Measurements from ENCODE around the gene TMEM181.
"Not testable (repeated sequence)": the region's sequence is repeated elsewhere in the genome, so short reads cannot be mapped to it uniquely, and the experiment has no call there.

The TMEM181 gene

GRCh38 chr6:158606011-158606410 lies 46.1 kb downstream of the TMEM181 start:
- H3K9ac ChIP-seq (ENCODE audit: low read depth, low read length); H3K4me1 ChIP-seq (ENCODE audit: insufficient read depth, low read length); H3K9me3 ChIP-seq (ENCODE audit: control insufficient read depth, insufficient read depth, low read length): not testable (repeated sequence)
- peaks cover 11% of the 10 kb centered on the region; the same call in 1 of the 2 replicates for H3K36me3 ChIP-seq (ENCODE audit: insufficient read depth, low read length)

GRCh38 chr6:158606935-158607334 lies 47.0 kb downstream of the TMEM181 start:
- no peak overlapping the region for H3K9ac ChIP-seq (ENCODE audit: low read depth, low read length)
- H3K4me1 ChIP-seq (ENCODE audit: insufficient read depth, low read length): peaks cover 12% of the 10 kb centered on the region
- H3K36me3 ChIP-seq (ENCODE audit: insufficient read depth, low read length): peaks cover 11% of the 10 kb centered on the region; the same call in 1 of the 2 replicates
- no peaks in the 10 kb centered on the region for H3K9me3 ChIP-seq (ENCODE audit: control insufficient read depth, insufficient read depth, low read length)

GRCh38 chr6:158607411-158608170 lies 47.7 kb downstream of the TMEM181 start:
- Histone ChIP-seq H3K9me3 (ENCODE audit: control insufficient read depth, insufficient read depth, low read length) (no peaks in the 10 kb centered on the region), H3K36me3 (ENCODE audit: insufficient read depth, low read length) (peaks cover 13% of the 10 kb centered on the region; the same call in 1 of the 2 replicates), H3K4me1 (ENCODE audit: insufficient read depth, low read length) (peaks cover 19% of the 10 kb centered on the region), H3K9ac (ENCODE audit: low read depth, low read length) (no peak overlapping the region)

GRCh38 chr6:158608221-158608620 lies 48.3 kb downstream of the TMEM181 start:
- H3K9ac ChIP-seq (ENCODE audit: low read depth, low read length): no peak overlapping the region
- H3K9me3 ChIP-seq (ENCODE audit: control insufficient read depth, insufficient read depth, low read length): no peaks in the 10 kb centered on the region
- peaks cover 14% of the 10 kb centered on the region; the same call in 1 of the 2 replicates for H3K36me3 ChIP-seq (ENCODE audit: insufficient read depth, low read length)
- H3K4me1 ChIP-seq (ENCODE audit: insufficient read depth, low read length): peaks cover 19% of the 10 kb centered on the region

GRCh38 chr6:158609455-158610155 lies 49.7 kb downstream of the TMEM181 start:
- Histone ChIP-seq H3K4me1 (ENCODE audit: insufficient read depth, low read length) (peaks cover 19% of the 10 kb centered on the region), H3K36me3 (ENCODE audit: insufficient read depth, low read length) (peaks cover 16% of the 10 kb centered on the region; the same call in 1 of the 2 replicates)

GRCh38 chr6:158610319-158610968 lies 50.6 kb downstream of the TMEM181 start:
- peaks cover 19% of the 10 kb centered on the region for H3K4me1 ChIP-seq (ENCODE audit: insufficient read depth, low read length)
- H3K9me3 ChIP-seq (ENCODE audit: control insufficient read depth, insufficient read depth, low read length): no peaks in the 10 kb centered on the region
- H3K9ac ChIP-seq (ENCODE audit: low read depth, low read length): no peak overlapping the region
- peaks cover 16% of the 10 kb centered on the region; the same call in 1 of the 2 replicates for H3K36me3 ChIP-seq (ENCODE audit: insufficient read depth, low read length)

More at GRCh38 chr6:158609455-158610155, 49.7 kb downstream of the TMEM181 start:
- Histone ChIP-seq H3K9ac (ENCODE audit: low read depth, low read length) (no peak overlapping the region), H3K9me3 (ENCODE audit: control insufficient read depth, insufficient read depth, low read length) (no peaks in the 10 kb centered on the region)

GRCh38 chr6:158611039-158611438 lies 51.1 kb downstream of the TMEM181 start:
- Histone ChIP-seq H3K9ac (ENCODE audit: low read depth, low read length) (no peak overlapping the region), H3K4me1 (ENCODE audit: insufficient read depth, low read length) (peaks cover 19% of the 10 kb centered on the region), H3K9me3 (ENCODE audit: control insufficient read depth, insufficient read depth, low read length) (no peaks in the 10 kb centered on the region), H3K36me3 (ENCODE audit: insufficient read depth, low read length) (peaks cover 16% of the 10 kb centered on the region; the same call in 1 of the 2 replicates)

- no peaks in the 10 kb centered on the region for H3K9me3 ChIP-seq (ENCODE audit: control insufficient read depth, insufficient read depth, low read length)
- no peak overlapping the region for H3K9ac ChIP-seq (ENCODE audit: low read depth, low read length)
- H3K4me1 ChIP-seq (ENCODE audit: insufficient read depth, low read length): peaks cover 19% of the 10 kb centered on the region
- peaks cover 16% of the 10 kb centered on the region; the same call in 1 of the 2 replicates for H3K36me3 ChIP-seq (ENCODE audit: insufficient read depth, low read length)
Observed at GRCh38 chr6:158611541-158612370, 51.9 kb downstream of the TMEM181 start.

GRCh38 chr6:158614606-158615005 lies 54.7 kb downstream of the TMEM181 start:
- H3K9me3 ChIP-seq (ENCODE audit: control insufficient read depth, insufficient read depth, low read length); H3K9ac ChIP-seq (ENCODE audit: low read depth, low read length): not testable (repeated sequence)
- peaks cover 10% of the 10 kb centered on the region; the same call in 1 of the 2 replicates for H3K36me3 ChIP-seq (ENCODE audit: insufficient read depth, low read length)
- H3K4me1 ChIP-seq (ENCODE audit: insufficient read depth, low read length): peaks cover 19% of the 10 kb centered on the region

GRCh38 chr6:158618289-158618688 lies 58.4 kb downstream of the TMEM181 start:
- not testable (repeated sequence) for H3K9ac ChIP-seq (ENCODE audit: low read depth, low read length); H3K4me1 ChIP-seq (ENCODE audit: insufficient read depth, low read length); H3K9me3 ChIP-seq (ENCODE audit: control insufficient read depth, insufficient read depth, low read length); H3K36me3 ChIP-seq (ENCODE audit: insufficient read depth, low read length)

GRCh38 chr6:158619922-158620801 lies 60.3 kb downstream of the TMEM181 start:
- Histone ChIP-seq H3K36me3 (ENCODE audit: insufficient read depth, low read length) (peaks cover 5% of the 10 kb centered on the region; the same call in 1 of the 2 replicates), H3K9me3 (ENCODE audit: control insufficient read depth, insufficient read depth, low read length) (no peaks in the 10 kb centered on the region), H3K9ac (ENCODE audit: low read depth, low read length) (no peak overlapping the region), H3K4me1 (ENCODE audit: insufficient read depth, low read length) (no peaks in the 10 kb centered on the region)

GRCh38 chr6:158620963-158621693 lies 61.2 kb downstream of the TMEM181 start:
- no peaks in the 10 kb centered on the region for H3K4me1 ChIP-seq (ENCODE audit: insufficient read depth, low read length)
- peaks cover 10% of the 10 kb centered on the region; the same call in 1 of the 2 replicates for H3K36me3 ChIP-seq (ENCODE audit: insufficient read depth, low read length)
- H3K9me3 ChIP-seq (ENCODE audit: control insufficient read depth, insufficient read depth, low read length): no peaks in the 10 kb centered on the region
- H3K9ac ChIP-seq (ENCODE audit: low read depth, low read length): no peak overlapping the region

All from ES-I3 (cell line).